Endothelial cell (in vitro differentiated cells): ENCODE measurements around the gene FBXW7. TPM values are rescaled to one million over a fixed set of nuclear protein-coding genes. Genes with fewer than 3 reads are reported as not detected.

ENCODE experiments used
- DNase-seq: peaks from one replicate; pipeline ENCODE4 v3.0.0; 2021; ENCODE audit warnings: low spot score
- H3K27ac Mint-ChIP-seq: one replicate; pipeline ENCODE4 v1.8.0; 2021; ENCODE audit warnings: mixed read lengths, inconsistent platforms; ENCODE audit not compliant: unreplicated experiment
- H3K27me3 Mint-ChIP-seq: one replicate; pipeline ENCODE4 v1.8.0; 2021; ENCODE audit warnings: mild to moderate bottlenecking, moderate library complexity, mixed read lengths, inconsistent platforms; ENCODE audit not compliant: unreplicated experiment
- H3K36me3 Mint-ChIP-seq: one replicate; pipeline ENCODE4 v1.8.0; 2021; ENCODE audit warnings: mild to moderate bottlenecking, low read depth, mixed read lengths, inconsistent platforms; ENCODE audit not compliant: unreplicated experiment
- H3K4me1 Mint-ChIP-seq: one replicate; pipeline ENCODE4 v1.8.0; 2021; ENCODE audit warnings: mild to moderate bottlenecking, mixed read lengths, inconsistent platforms; ENCODE audit not compliant: unreplicated experiment
- H3K4me3 Mint-ChIP-seq: one replicate; pipeline ENCODE4 v1.8.0; 2021; ENCODE audit warnings: mild to moderate bottlenecking, mixed read lengths, inconsistent platforms; ENCODE audit not compliant: unreplicated experiment
- H3K9me3 Mint-ChIP-seq: one replicate; pipeline ENCODE4 v1.8.0; 2021; ENCODE audit warnings: mixed read lengths, inconsistent platforms; ENCODE audit not compliant: unreplicated experiment
- CTCF ChIP-seq: fragments of 200-600 bp; sonication (generic); IDR thresholded peaks from one replicate; pipeline ENCODE4 v1.5.0; 2021; ENCODE audit warnings: antibody characterized with exemption; ENCODE audit not compliant: unreplicated experiment
- total RNA-seq: library from RNA; stranded (reverse); fragmentation: NEBNext Ultra II Directional; extraction: Animal tissue kit (Norgen Biotek cat#: 25700); gene quantifications from one replicate; pipeline ENCODE4 v1.2.1, GENCODE V29; 2021; ENCODE audit not compliant: unreplicated experiment

FBXW7 gene
- total RNA-seq, 1 donor from 2014 or later: 44.7 TPM

GRCh38 chr4:152394791-152395190 is 141.1 kb downstream of the FBXW7 start:
- H3K27me3 Mint-ChIP-seq: no peaks in the 10 kb centered on the region
- peaks cover 18% of the 10 kb centered on the region for H3K4me1 Mint-ChIP-seq

GRCh38 chr4:152392079-152392478 is 143.8 kb downstream of the FBXW7 start:
- no peaks in the 10 kb centered on the region for H3K27me3 Mint-ChIP-seq
- H3K4me3 Mint-ChIP-seq: no peak overlapping the region
- no peaks in the 10 kb centered on the region for H3K9me3 Mint-ChIP-seq
- no peak for DNase-seq
- H3K36me3 Mint-ChIP-seq: no peaks in the 10 kb centered on the region
- peaks cover 2% of the 10 kb centered on the region for H3K4me1 Mint-ChIP-seq
- no peak for TF ChIP-seq CTCF
- H3K27ac Mint-ChIP-seq: no peak overlapping the region

More at GRCh38 chr4:152394791-152395190, 141.1 kb downstream of the FBXW7 start:
- no peak for DNase-seq
- no peak overlapping the region for H3K4me3 Mint-ChIP-seq
- H3K36me3 Mint-ChIP-seq: peaks cover 1% of the 10 kb centered on the region
- H3K27ac Mint-ChIP-seq: no peak overlapping the region
- no peaks in the 10 kb centered on the region for H3K9me3 Mint-ChIP-seq
- TF ChIP-seq CTCF: no peak

- no peak overlapping the region for H3K27ac Mint-ChIP-seq
- H3K36me3 Mint-ChIP-seq: no peaks in the 10 kb centered on the region
- H3K4me1 Mint-ChIP-seq: no peaks in the 10 kb centered on the region
- no peaks in the 10 kb centered on the region for H3K9me3 Mint-ChIP-seq
- no peak for TF ChIP-seq CTCF
- no peaks in the 10 kb centered on the region for H3K27me3 Mint-ChIP-seq
- H3K4me3 Mint-ChIP-seq: no peak overlapping the region
- DNase-seq: no peak
Observed at GRCh38 chr4:152390216-152390615, 145.7 kb downstream of the FBXW7 start.

- Mint-ChIP-seq H3K4me1 (no peaks in the 10 kb centered on the region), H3K4me3 (no peak overlapping the region), H3K36me3 (no peaks in the 10 kb centered on the region), H3K27ac (no peak overlapping the region), H3K27me3 (no peaks in the 10 kb centered on the region), H3K9me3 (no peaks in the 10 kb centered on the region)
- no peak for TF ChIP-seq CTCF
- DNase-seq: no peak
Observed at GRCh38 chr4:152389359-152389758, 146.5 kb downstream of the FBXW7 start.

- DNase-seq: no peak
- Mint-ChIP-seq H3K27me3 (no peaks in the 10 kb centered on the region), H3K9me3 (no peaks in the 10 kb centered on the region), H3K4me3 (no peak overlapping the region), H3K4me1 (no peaks in the 10 kb centered on the region), H3K27ac (no peak overlapping the region), H3K36me3 (no peaks in the 10 kb centered on the region)
- peak; percentile 60 for TF ChIP-seq CTCF
Observed at GRCh38 chr4:152385551-152385950, 150.3 kb downstream of the FBXW7 start.
